GM12891 (cell line): ENCODE data around the gene MARK3.

Experiments
- DNase-seq: peaks from one replicate; pipeline ENCODE4 v3.0.0; 2011; ENCODE audit warnings: low spot score; ENCODE audit not compliant: insufficient read length
- FAIRE-seq: peaks from 2 replicates; lab custom pipeline; 2011; peaks lifted over from hg19 to GRCh38; lab: Jason Lieb, UNC
- PAX5 ChIP-seq: IDR thresholded peaks from 2 replicates; pipeline ENCODE4 v1.6.1; 2011; ENCODE audit warnings: low read length, moderate library complexity, mild to moderate bottlenecking; ENCODE audit not compliant: insufficient read depth, severe bottlenecking
- POLR2A ChIP-seq: IDR thresholded peaks from 2 replicates; pipeline ENCODE4 v1.6.1; 2011; ENCODE audit warnings: low read depth, low read length, control low read depth
- POLR2AphosphoS5 ChIP-seq: IDR thresholded peaks from 2 replicates; pipeline ENCODE4 v1.6.1; 2011; ENCODE audit warnings: low read depth, low read length, control low read depth
- POU2F2 ChIP-seq: IDR thresholded peaks from 2 replicates; pipeline ENCODE4 v1.6.1; 2011; ENCODE audit warnings: low read depth, mild to moderate bottlenecking, control low read depth, low read length, moderate library complexity
- SPI1 ChIP-seq: IDR thresholded peaks from 2 replicates; pipeline ENCODE4 v1.6.1; 2011; ENCODE audit warnings: low read depth, low read length, control low read depth
- TAF1 ChIP-seq: IDR thresholded peaks from 2 replicates; pipeline ENCODE4 v1.6.1; 2011; ENCODE audit warnings: low read depth, low read length, control low read depth

The MARK3 gene

DNA sequence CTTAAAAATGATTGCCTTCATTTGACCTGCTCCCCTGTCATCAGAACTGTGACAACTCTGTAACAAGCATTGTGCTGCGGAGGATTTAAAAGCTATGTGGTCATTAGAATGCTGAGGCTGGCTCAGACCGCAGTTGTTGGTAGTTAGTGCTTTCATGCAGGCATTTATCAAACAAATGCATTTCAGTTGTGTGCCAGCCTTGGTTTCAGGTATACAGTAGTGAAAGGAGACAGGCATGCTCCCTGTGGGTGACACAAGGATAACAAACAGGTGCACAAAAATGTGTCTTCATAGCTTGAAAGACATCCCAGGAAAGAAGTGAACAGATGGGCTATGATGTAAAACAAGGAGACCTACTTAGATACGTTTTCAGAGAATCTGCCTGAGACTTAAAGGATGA is 60.6 kb downstream of the MARK3 start:
- FAIRE-seq = peak; percentile 56
- DNase-seq = no peak
- TF ChIP-seq POLR2AphosphoS5 (no peak), POLR2A (no peak), POU2F2 (no peak), SPI1 (no peak), TAF1 (no peak), PAX5 (no peak)

DNA sequence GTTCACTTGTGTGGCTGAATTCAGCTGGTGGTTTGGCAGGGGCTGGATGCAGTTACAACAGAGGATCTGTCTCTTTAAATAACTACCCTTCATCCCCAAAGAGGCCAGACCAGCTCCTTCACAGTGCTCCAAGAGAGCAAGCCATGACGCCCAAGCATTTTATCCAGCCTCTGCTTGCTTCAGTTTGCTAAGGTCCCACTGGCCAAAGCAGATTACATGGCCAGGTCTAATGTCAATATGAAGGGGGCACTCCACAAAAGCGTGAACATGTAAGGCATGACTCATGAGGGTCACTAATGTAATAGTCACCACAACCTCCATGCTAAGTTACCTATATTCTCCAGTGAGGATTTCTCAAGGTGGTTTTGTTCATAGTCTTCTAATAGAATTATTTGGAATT is 62.9 kb downstream of the MARK3 start:
- TF ChIP-seq SPI1 = no peak
- TF ChIP-seq PAX5 = no peak
- TF ChIP-seq POU2F2 = no peak
- DNase-seq = no peak
- no peak for FAIRE-seq

DNA sequence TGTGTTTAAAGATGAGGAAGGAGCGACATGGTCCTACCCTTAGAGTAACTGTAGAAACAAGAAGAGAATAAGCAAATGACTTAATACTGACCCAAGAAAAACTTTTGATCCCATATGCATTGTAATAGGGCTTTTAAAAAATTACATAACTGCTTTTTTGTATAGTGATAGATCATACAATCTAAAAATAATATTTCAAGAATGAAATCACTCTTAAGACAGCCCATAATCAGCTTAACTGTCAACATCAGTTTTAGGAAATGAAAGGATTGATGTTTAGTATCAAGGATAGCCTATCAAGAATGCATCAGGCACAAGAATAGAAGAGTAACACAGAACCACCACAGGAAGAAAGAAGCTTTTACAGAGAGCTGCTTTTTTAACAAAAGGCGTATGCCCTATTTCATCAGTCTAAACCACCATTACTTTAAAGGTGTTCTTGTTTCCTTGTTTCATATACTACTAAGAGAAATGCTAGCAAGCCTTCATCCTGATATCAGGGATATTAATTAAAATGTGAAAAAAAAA is 64.5 kb downstream of the MARK3 start:
- TF ChIP-seq PAX5 (no peak), POLR2AphosphoS5 (no peak), SPI1 (no peak)
- FAIRE-seq (no peak), DNase-seq (no peak)

DNA sequence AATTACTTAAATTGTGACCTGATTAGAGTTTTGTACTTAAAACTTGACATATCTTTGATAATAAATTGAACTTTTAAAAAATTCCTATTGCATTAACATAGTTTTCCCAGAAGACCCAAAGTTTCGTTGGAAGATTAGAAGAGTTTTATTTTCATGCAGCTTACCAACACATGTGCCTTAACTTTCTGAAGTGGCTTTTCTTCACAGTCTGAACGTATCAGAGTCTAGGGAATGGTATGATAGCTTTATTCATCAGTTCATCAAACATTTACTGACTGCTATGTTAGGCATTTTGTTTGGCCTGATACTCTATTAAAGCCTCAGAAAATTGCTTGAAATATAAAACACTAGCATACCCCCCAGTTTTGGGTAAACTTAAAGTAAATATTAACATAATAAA is 65.2 kb downstream of the MARK3 start:
- DNase-seq (no peak), FAIRE-seq (no peak)
- no peak for TF ChIP-seq TAF1
- no peak for TF ChIP-seq POLR2AphosphoS5
- no peak for TF ChIP-seq PAX5
- TF ChIP-seq SPI1 = no peak
- TF ChIP-seq POU2F2 = no peak
- no peak for TF ChIP-seq POLR2A

DNA sequence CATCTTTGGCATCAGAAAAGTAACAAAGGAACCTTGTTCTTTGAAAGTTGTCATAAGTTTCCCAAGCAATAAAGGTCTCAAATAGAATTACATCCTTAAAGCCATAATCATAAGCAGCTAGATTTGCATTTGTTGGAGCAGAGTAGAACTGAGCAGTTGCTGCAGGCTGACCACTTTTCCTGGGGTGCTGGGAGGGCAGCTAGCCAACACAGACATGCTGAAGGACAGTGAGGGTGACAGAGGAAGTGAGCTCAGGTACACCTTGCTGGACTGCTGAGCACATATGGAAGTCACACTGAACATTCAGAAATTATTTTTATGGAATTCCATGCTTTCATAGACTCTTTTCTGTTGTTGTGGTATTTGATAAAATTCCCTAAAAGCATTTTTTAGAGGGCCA is 66.2 kb downstream of the MARK3 start:
- TF ChIP-seq SPI1 (no peak), PAX5 (no peak), POLR2A (no peak), TAF1 (no peak), POU2F2 (no peak), POLR2AphosphoS5 (no peak)
- DNase-seq (no peak), FAIRE-seq (no peak)

DNA sequence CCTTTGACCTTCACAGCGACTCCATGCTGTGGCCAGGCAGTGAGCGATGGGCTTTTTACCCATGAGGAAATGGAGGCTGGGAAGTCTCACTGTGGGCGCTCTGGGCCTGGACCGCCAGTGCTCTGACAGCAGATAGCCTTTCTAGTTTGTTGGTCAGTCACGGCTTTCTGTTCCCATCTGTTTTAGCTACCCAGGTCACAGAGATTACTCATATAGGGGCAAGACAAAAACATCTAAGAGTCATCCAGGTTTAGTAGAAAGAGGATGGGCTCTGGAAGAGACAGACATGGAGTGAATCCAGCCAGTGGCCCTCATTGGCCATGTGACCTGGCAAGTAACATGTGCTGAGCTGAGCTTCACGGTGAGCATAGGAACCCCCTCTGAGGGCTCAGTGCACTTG is 68.6 kb downstream of the MARK3 start:
- DNase-seq (no peak), FAIRE-seq (no peak)
- TF ChIP-seq POU2F2 (no peak), POLR2AphosphoS5 (no peak), TAF1 (no peak), POLR2A (no peak), PAX5 (no peak), SPI1 (no peak)

DNA sequence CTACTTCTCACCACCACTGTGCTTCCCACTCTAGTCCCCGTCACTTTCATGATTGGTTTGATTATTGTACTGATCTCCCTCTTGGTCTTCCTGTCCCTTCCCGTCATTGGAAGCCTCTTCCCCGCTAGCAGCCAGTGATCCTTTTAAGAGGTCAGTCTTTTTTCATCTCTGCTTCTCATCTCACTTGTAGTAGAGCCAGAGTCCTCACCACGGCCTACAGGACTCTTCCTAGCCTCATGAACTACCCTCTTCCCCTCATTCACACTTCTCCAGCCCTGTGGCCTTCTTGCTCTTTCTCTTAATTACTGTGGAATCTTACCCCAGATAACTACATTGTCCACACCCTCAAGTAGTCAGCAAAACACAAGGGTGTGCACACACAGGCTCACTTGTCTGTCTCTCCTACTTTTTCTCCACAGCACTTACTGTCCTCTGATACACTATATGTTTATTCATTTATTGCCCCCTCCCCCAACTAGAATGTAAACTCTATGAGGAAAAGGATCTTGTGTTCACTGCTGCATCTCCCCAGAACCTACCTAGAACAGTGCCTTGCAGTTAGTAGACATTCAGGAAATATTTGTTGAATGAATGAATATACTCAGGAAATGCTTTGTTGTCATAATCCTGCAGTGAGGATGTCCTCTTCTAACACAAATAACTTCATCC is 71.1 kb downstream of the MARK3 start:
- FAIRE-seq = no peak
- DNase-seq = no peak
- TF ChIP-seq SPI1 = no peak
- no peak for TF ChIP-seq TAF1
- TF ChIP-seq POU2F2 = no peak
- TF ChIP-seq PAX5 = no peak
- no peak for TF ChIP-seq POLR2A
- no peak for TF ChIP-seq POLR2AphosphoS5

DNA sequence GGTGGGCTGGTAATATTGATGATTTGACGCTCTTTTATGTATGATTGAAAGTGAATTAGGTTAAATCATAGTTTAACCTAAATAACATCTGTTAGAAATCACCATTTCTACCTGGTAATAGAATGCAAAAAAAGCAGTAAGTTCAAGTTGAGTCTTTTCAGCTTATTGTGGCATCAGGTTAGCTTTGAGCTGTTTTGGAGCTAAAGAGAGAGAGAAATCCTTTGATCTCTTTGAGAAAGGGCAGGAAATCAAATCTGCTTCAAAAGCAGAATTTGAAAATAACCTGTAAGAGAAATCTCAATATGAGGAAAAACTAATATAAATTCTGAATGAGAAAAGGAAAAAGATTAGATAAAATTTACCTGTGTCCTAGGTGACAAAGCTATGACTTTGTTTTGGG is 75.2 kb downstream of the MARK3 start:
- TF ChIP-seq POLR2AphosphoS5 = no peak
- no peak for TF ChIP-seq PAX5
- no peak for TF ChIP-seq SPI1
- no peak for TF ChIP-seq POU2F2
- TF ChIP-seq POLR2A = no peak
- no peak for TF ChIP-seq TAF1
- FAIRE-seq (no peak), DNase-seq (no peak)

DNA sequence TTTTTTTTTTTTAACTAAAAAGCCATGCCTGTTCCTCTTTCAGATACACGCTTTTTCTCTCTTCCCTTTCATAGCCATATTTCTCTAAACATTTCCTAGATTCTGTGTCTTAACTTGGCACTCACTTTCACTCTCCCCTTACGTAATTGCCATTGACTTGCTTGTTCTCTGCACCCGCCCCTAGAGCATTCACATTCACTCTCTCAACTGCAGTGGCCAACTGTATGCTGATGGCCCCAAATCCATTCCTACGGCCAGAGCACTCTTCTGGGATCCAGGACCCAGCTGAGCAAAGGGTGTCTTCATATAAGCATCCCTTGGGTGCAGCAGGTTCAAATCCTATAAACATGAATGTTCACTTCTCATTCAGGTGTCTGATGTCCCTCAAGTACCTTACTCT is 77.9 kb downstream of the MARK3 start:
- FAIRE-seq = no peak

DNA sequence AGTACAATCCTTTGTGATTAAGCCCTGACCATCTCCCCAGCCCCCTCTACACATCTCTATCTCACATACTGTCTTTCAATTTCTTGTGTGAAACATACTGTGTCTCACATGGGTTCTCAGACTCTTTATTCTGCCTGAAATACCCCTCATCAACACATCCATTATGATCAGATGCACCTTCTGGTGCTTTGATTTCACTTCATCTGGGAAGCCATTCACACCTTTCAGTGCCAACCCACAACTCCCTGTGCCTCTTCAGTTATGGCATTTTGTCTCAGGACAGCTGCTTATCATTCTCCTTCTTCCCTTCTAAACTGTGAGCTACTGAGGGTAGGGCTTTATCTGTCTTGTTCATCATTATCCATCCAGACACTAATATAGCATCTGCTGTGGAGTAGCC is 78.6 kb downstream of the MARK3 start:
- FAIRE-seq (no peak), DNase-seq (no peak)
- TF ChIP-seq SPI1 = no peak
- no peak for TF ChIP-seq POLR2A
- no peak for TF ChIP-seq POLR2AphosphoS5
- no peak for TF ChIP-seq POU2F2
- TF ChIP-seq TAF1 = no peak
- no peak for TF ChIP-seq PAX5

More for the DNA sequence above, 77.9 kb downstream of the MARK3 start:
- TF ChIP-seq POU2F2 = no peak
- TF ChIP-seq TAF1 = no peak
- TF ChIP-seq SPI1 = no peak
- no peak for TF ChIP-seq PAX5
- TF ChIP-seq POLR2AphosphoS5 = no peak
- TF ChIP-seq POLR2A = no peak
- DNase-seq = no peak

DNA sequence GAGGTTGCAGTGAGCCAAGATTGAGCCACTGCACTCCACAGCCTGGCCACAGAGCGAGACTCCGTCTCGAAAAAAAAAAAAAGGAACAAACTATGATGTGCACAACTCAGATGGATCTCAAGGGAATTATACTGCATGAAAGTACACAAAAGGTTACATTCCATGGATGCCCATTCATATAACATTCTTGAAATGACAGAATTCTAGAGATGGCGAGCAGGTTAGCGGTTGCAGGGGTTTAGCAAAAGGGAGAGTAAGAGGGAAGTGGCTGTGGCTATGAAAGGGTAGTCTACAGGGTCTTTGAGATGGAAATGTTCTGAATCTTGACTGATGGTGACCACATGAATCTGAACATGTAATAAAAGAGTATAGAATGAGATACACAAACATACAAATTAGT is 87.7 kb downstream of the MARK3 start:
- no peak for DNase-seq
- no peak for TF ChIP-seq POLR2AphosphoS5
- TF ChIP-seq TAF1 = no peak
- TF ChIP-seq PAX5 = no peak
- TF ChIP-seq SPI1 = no peak
- no peak for TF ChIP-seq POU2F2
- TF ChIP-seq POLR2A = no peak
- FAIRE-seq = no peak
